Mesothelial cell of epicardium (in vitro differentiated cells): ENCODE measurements around the gene COL23A1. TPM values are rescaled to one million over a fixed set of nuclear protein-coding genes. Genes with fewer than 3 reads are reported as not detected.
"Not testable (repeated sequence)": the region's sequence is repeated elsewhere in the genome, so short reads cannot be mapped to it uniquely, and the experiment has no call there.

Source experiments
- DNase-seq, 2 experiments: peaks; one replicate each; pipeline ENCODE4 v3.0.0; 2021; ENCODE audit warnings: low spot score in 2 of 2; ENCODE audit not compliant: unreplicated experiment in 2 of 2
- H3K27ac Mint-ChIP-seq: 2 replicates; pipeline ENCODE4 v1.8.0; 2021; ENCODE audit warnings: mixed read lengths
- H3K27me3 Mint-ChIP-seq: 2 replicates; pipeline ENCODE4 v1.8.0; 2021; ENCODE audit warnings: low read depth, mixed read lengths
- H3K36me3 Mint-ChIP-seq: 2 replicates; pipeline ENCODE4 v1.8.0; 2021; ENCODE audit warnings: mixed read lengths
- H3K4me1 Mint-ChIP-seq: 2 replicates; pipeline ENCODE4 v1.8.0; 2021; ENCODE audit warnings: mixed read lengths
- H3K4me3 Mint-ChIP-seq: 2 replicates; pipeline ENCODE4 v1.8.0; 2021; ENCODE audit warnings: mild to moderate bottlenecking, moderate library complexity, mixed read lengths
- H3K9me3 Mint-ChIP-seq: 2 replicates; pipeline ENCODE4 v1.8.0; 2021; ENCODE audit warnings: mixed read lengths
- total RNA-seq: library from RNA; stranded (reverse); gene quantifications from 3 replicates; pipeline ENCODE4 v1.2.1, GENCODE V29; 2021
- TF ChIP-seq, protein P1 (sequence below): fragments of 200-600 bp; sonication (generic); IDR thresholded peaks from one replicate; pipeline ENCODE4 v1.5.0; 2021; ENCODE audit warnings: antibody characterized with exemption; ENCODE audit not compliant: unreplicated experiment

The COL23A1 gene
- total RNA-seq, 1 donor from 2014 or later = 13.6 TPM

DNA sequence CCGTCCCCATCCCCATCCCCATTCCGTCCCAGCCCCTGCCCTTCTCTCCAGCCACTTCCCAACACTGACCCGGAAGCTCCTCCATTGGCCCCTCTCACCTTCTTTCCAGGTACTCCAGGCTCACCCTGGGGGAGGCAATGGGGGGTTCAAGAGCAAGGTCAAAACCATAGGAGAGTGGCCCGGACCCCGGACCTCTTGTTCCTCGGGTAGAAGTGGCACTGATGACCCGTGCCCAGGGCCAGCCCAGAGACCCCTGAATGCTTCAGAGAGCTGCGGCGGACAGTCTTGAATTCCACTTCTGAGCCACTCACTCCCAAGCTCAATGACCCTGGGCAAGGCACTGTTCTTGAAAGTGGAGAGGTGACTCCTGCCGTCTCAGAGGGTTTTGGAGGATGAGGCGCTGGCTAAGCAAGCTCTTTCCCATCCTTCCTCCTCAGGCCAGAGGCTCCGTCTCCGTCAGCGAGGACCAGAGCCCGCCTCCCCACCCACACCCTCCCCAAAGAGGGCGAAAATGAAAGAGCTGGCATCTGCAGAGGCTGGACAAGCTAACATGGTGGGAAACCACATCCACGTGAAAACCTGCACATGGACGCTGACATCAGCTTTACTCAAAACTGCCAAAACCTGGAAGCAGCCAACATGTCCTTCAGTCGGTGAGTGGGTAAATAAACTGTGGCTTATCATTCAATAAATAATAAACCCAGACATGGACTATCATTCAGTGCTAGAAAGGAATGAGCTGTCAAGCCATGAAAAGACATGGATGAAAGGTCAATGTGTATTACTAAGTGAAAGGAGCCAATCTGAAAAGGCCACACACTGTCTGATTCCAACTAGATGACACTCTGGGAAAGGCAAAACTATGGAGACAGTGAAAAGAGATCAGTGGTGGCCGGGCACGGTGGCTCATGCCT lies 330.3 kb downstream of the COL23A1 start:
- no peak overlapping the region for H3K27ac Mint-ChIP-seq
- no peak overlapping the region for H3K4me3 Mint-ChIP-seq
- H3K4me1 Mint-ChIP-seq = no peaks in the 10 kb centered on the region
- H3K27me3 Mint-ChIP-seq = peaks cover 1% of the 10 kb centered on the region
- no peaks in the 10 kb centered on the region for H3K36me3 Mint-ChIP-seq
- no peaks in the 10 kb centered on the region for H3K9me3 Mint-ChIP-seq
- TF ChIP-seq, protein P1, sequence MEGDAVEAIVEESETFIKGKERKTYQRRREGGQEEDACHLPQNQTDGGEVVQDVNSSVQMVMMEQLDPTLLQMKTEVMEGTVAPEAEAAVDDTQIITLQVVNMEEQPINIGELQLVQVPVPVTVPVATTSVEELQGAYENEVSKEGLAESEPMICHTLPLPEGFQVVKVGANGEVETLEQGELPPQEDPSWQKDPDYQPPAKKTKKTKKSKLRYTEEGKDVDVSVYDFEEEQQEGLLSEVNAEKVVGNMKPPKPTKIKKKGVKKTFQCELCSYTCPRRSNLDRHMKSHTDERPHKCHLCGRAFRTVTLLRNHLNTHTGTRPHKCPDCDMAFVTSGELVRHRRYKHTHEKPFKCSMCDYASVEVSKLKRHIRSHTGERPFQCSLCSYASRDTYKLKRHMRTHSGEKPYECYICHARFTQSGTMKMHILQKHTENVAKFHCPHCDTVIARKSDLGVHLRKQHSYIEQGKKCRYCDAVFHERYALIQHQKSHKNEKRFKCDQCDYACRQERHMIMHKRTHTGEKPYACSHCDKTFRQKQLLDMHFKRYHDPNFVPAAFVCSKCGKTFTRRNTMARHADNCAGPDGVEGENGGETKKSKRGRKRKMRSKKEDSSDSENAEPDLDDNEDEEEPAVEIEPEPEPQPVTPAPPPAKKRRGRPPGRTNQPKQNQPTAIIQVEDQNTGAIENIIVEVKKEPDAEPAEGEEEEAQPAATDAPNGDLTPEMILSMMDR = no peak
- DNase-seq = no peak

DNA sequence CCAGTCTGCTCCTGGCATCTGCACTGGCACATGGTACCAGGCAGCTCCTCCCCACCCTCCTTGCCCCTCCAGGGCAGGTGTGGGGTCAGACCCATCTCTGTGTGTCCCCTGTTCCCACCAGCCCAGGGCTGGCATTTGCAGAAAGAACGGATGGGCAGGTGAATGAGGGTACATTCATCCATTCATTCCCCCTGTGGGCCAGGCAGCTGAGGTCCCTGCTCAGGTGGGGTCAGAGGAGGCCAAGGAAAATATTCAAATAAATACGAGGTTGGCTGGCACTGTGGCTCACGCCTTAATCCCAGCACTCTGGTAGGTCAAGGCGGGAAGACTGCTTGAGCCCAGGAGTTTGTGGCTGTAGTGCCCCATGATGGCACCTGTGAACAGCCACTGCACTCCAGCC lies 332.5 kb downstream of the COL23A1 start:
- Mint-ChIP-seq H3K9me3 (no peaks in the 10 kb centered on the region), H3K27ac (no peak overlapping the region), H3K36me3 (no peaks in the 10 kb centered on the region), H3K27me3 (peaks cover under 1% of the 10 kb centered on the region), H3K4me1 (no peaks in the 10 kb centered on the region), H3K4me3 (no peak overlapping the region)
- DNase-seq = no peak
- TF ChIP-seq, protein P1 = no peak

DNA sequence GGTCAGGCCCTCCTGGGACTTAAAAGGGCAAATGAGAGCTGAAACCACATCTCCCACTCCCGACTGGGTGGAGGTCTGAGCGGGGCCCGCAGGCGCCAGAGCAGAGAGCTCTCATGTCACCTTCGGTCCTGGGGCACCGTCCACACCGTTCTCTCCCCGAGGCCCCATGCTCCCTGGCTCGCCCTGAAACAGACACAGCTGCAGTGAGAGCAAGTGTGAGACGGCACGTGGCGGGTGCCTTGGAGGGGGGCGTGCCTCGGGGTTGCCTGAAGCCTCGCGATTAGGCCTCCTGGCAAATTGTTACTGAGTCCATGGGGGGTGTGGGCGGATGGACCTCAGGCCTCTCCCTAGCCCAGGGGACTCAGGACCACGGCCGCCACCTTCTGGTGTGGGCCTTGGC lies 333.4 kb downstream of the COL23A1 start:
- TF ChIP-seq, protein P1 = no peak
- H3K27ac Mint-ChIP-seq = no peak overlapping the region
- DNase-seq = no peak
- no peaks in the 10 kb centered on the region for H3K36me3 Mint-ChIP-seq
- no peaks in the 10 kb centered on the region for H3K27me3 Mint-ChIP-seq
- no peaks in the 10 kb centered on the region for H3K9me3 Mint-ChIP-seq
- no peak overlapping the region for H3K4me3 Mint-ChIP-seq
- no peaks in the 10 kb centered on the region for H3K4me1 Mint-ChIP-seq

DNA sequence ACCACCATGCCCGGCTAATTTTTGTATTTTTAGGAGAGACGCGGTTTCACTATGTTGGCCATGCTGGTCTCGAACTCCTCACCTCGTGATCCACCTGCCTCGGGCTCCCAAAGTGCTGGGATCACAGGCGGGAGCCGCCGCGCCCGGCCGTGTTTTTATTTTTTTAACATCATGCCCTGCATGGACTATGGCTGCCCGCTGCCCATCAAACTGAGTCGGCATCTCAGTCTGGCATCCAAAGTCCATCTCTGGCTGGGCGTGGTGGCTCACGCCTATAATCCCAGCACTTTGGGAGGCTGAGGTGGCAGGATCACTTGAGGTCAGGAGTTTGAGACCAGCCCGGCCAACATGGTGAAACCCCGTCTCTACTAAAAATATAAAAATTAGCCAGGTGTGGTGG lies 336.6 kb downstream of the COL23A1 start:
- H3K36me3 Mint-ChIP-seq, H3K27me3 Mint-ChIP-seq, H3K4me3 Mint-ChIP-seq, H3K9me3 Mint-ChIP-seq, DNase-seq, H3K4me1 Mint-ChIP-seq, H3K27ac Mint-ChIP-seq: not testable (repeated sequence)

DNA sequence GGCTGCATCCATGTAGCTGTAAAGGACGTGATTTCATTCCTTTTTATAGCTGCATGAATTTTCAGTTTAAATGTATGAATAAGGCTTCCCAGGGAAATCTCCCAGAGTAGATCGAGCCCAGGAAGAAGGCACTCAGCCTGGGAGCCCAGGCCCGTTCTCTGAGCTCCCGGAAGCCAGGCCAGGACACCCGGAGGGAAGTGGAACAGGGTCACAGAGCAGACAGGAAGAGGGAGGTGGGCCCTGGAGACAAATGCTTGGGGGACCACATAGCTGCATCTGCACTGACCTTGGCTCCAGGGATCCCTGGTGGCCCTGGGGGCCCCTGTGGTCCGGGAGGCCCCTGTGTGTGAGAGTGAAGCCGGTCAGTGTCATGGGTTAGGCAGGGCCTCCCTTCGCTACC lies 337.9 kb downstream of the COL23A1 start:
- DNase-seq = no peak
- no peaks in the 10 kb centered on the region for H3K36me3 Mint-ChIP-seq
- no peaks in the 10 kb centered on the region for H3K9me3 Mint-ChIP-seq
- H3K4me3 Mint-ChIP-seq = no peak overlapping the region
- H3K27me3 Mint-ChIP-seq = peaks cover 3% of the 10 kb centered on the region
- H3K27ac Mint-ChIP-seq = no peak overlapping the region
- H3K4me1 Mint-ChIP-seq = no peaks in the 10 kb centered on the region
- TF ChIP-seq, protein P1 = no peak

DNA sequence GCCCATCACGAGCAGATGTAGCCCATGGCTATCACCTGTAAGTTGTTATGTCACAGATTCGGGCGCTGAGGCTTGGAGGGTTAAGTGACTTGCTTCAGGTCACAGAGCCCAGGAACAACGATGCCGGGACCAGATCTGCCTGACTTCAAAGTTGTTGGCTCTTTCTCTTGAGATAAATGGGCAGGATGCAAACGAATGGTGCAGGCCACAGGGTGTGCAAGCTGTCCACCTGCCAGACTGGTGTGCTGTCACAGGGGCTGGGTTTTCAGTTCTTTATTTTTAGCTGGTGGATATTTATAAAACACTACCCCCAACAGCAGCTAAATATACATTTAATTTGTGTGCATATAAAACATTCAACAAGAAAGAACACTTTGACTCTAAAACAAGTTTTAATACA lies 339.9 kb downstream of the COL23A1 start:
- Mint-ChIP-seq H3K36me3 (no peaks in the 10 kb centered on the region), H3K9me3 (no peaks in the 10 kb centered on the region), H3K4me3 (no peak overlapping the region), H3K4me1 (no peaks in the 10 kb centered on the region), H3K27me3 (peaks cover 3% of the 10 kb centered on the region), H3K27ac (no peak overlapping the region)
- TF ChIP-seq, protein P1 = no peak
- no peak for DNase-seq
